Fibroblast of pulmonary artery (primary cell): ENCODE results near the gene AADACL4.
"Not testable (repeated sequence)": the region's sequence is repeated elsewhere in the genome, so short reads cannot be mapped to it uniquely, and the experiment has no call there.

Source experiments
- DNase-seq: peaks from one replicate; pipeline ENCODE4 v3.0.0-alpha.2; 2010; ENCODE audit warnings: low read depth
- H3K4me3 ChIP-seq: replicated peaks from 2 replicates; pipeline ENCODE4 v1.5.1; 2011; ENCODE audit warnings: low read depth, mild to moderate bottlenecking, control low read depth, low read length, moderate library complexity
- TF ChIP-seq, protein P1 (sequence below): IDR thresholded peaks from 2 replicates; pipeline ENCODE4 v1.5.1; 2011; ENCODE audit warnings: mild to moderate bottlenecking, control low read depth, low read length, inconsistent platforms; ENCODE audit errors: missing control alignments

Gene AADACL4

DNA sequence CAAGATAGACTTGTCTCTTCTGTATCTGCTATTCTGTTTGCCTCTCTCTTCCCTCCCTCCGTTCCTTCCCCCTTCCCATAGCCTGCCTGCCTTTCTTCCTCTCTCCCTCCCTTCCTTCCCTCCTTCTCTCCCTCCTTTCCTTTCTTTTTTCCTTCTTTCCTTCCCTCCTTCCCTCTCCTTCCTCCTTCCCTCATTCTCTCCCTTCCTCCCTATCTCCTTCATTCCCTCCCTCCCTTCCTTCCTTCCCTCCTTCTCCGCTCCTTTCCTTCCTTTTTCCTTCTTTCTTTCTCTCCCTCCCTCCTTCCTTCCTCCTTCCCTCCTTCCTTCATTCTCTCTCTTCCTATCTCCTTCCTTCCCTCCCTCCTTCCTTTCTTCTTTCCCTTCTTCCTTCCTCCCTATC lies 944 bp downstream of the AADACL4 start:
- H3K4me3 ChIP-seq = no peak overlapping the region
- no peak for DNase-seq
- TF ChIP-seq, protein P1, sequence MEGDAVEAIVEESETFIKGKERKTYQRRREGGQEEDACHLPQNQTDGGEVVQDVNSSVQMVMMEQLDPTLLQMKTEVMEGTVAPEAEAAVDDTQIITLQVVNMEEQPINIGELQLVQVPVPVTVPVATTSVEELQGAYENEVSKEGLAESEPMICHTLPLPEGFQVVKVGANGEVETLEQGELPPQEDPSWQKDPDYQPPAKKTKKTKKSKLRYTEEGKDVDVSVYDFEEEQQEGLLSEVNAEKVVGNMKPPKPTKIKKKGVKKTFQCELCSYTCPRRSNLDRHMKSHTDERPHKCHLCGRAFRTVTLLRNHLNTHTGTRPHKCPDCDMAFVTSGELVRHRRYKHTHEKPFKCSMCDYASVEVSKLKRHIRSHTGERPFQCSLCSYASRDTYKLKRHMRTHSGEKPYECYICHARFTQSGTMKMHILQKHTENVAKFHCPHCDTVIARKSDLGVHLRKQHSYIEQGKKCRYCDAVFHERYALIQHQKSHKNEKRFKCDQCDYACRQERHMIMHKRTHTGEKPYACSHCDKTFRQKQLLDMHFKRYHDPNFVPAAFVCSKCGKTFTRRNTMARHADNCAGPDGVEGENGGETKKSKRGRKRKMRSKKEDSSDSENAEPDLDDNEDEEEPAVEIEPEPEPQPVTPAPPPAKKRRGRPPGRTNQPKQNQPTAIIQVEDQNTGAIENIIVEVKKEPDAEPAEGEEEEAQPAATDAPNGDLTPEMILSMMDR = no peak

DNA sequence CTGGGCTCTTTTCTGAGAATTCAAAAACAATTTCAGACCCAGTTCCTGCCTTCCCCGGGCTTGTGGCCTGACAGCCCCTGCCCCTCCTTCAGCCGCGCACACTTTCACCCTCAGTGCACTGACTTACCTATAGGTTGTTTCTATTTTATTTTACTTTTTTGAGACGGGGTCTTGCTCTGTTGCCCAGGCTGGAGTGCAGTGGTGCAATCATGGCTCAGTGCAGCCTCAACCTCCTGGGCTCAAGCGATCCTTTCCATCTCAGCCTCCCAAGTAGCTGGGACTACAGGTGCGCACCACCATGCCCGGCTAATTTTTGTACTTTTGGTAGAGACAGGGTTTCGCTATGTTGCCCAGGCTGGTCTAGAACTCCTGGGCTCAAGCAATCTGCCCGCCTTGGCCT lies 1.5 kb downstream of the AADACL4 start:
- not testable (repeated sequence) for H3K4me3 ChIP-seq, DNase-seq

DNA sequence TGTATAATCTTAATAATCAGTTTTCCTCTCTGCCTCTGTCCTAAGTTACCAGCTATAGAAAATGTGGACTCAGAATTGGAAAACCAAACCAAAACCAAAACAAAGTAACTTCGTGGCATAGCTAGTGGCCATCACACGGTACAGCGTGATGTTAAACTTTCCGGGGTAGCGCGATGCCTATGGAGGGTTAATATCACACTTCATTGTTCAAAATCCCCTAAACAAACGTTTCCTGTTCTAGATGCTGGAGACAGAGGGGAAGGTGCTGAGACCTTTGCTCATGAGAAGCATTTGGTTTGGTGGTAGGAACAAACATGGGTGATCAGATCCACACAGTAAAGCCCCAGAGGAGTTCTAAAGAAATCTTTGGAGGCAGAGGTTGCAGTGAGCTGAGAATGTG lies 4.9 kb downstream of the AADACL4 start:
- DNase-seq = no peak
- no peak overlapping the region for H3K4me3 ChIP-seq
- TF ChIP-seq, protein P1 = no peak

DNA sequence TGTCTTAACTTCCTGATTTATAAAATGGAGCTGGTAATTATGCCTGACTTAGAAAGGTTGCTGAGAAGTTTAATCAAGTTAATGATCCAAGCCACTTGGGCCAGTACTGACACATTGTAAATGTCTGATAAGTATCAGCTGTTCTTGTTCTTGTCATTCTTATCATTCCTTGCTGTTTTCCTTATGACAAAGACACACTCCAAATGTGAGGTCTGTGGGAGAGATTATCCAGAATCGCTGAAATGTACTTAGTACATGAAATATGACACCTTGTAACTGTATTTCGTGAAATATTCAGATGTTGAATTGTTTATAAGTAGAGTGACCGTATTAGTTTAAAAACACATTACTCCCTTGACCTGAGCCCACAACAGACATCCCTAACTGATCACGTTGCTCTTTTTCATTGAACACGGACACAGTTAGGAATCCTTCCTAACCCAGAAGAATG lies 6.1 kb downstream of the AADACL4 start:
- DNase-seq = peak; percentile 54
- H3K4me3 ChIP-seq = no peak overlapping the region
- TF ChIP-seq, protein P1 = no peak

DNA sequence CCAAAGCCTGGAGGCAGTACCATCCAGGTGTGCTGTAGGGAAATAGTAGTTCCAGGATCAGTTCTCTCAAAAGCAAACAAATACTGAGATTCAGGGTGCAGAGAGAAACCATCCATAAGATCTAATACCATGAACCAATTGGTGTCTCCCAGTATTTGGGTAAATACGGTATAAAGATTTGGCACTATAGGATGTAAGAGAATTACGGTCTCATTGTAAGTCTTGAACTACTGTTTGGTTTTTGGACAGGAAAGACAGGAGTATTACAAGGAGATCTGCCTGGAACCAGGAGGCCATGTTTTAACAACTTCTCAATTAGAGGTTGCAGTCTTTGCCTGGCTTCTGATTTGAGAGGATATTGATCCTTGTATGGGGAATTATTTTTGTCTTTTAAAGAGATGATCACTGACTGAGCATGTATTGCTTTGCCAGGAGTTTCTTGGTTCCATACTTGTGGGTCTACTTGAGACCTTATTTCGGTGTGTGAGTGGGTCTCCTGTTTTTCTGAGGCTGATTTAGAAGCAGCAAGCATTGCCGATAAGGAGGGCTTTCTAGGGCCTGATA lies 10.2 kb downstream of the AADACL4 start:
- peak; percentile 38 for DNase-seq
- no peak overlapping the region for H3K4me3 ChIP-seq
- TF ChIP-seq, protein P1 = no peak

DNA sequence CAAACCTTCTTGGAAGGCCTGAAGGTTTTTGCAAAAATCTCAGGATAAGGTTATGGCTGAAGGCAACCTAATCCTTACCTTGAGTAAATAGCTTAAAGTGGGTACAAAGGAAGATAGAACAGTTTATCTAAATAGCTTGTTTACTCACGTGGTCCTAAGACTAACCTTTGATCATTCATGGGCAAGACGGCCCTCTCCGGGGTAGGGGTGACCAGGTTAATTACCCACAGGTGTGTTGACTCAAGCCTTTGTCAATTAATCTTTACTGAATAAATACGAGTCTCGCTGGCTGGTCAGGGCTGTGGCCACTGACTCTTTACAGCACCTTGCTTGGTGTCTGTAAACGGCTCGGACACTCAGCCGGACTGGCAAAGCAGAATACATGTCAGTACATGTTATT lies 10.8 kb downstream of the AADACL4 start:
- no peak overlapping the region for H3K4me3 ChIP-seq
- TF ChIP-seq, protein P1 = no peak
- no peak for DNase-seq

DNA sequence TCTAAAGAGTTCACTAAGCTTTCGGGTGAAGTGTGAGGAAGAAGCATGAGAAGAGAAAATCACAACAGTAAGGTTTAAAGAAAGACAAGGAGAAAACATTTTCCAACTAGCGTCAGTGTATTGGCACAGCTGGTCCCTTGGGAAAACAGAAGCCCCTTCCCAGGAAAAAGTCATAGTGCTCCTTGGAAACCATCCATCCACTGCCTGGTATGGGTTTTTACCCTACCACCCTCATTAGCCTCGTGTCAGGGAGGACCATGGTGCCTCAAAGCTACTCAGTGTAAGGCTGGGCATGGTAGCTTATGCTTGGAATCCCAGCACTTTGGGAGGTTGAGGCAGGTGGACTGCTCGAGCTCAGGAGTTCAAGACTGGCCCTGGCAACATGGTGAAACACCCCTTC lies 12.7 kb downstream of the AADACL4 start:
- TF ChIP-seq, protein P1 = no peak

More for the DNA sequence above, 12.7 kb downstream of the AADACL4 start:
- H3K4me3 ChIP-seq = no peak overlapping the region
- no peak for DNase-seq
